ENCODE data around the gene LCLAT1.

Gene LCLAT1

DNA sequence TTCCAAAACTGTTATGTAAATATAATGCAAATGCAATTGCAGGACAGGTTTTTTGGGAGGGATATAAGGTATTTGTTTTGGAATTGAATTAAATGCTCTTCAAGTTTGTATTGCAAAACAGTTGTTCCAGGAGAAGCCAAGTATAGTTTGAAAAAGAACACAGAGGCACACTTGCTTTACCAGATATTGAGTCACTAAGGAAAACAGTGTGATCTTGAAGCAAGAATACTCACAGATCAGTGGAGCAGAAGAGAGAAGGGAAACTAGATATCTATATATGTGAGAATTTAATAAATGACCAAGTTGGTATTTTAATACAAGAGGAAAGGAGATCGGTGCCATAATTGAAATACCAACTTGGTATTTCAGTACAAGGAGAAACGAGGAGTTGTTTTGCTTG is 181.3 kb downstream of the LCLAT1 start:
- TF ChIP-seq, protein P1, sequence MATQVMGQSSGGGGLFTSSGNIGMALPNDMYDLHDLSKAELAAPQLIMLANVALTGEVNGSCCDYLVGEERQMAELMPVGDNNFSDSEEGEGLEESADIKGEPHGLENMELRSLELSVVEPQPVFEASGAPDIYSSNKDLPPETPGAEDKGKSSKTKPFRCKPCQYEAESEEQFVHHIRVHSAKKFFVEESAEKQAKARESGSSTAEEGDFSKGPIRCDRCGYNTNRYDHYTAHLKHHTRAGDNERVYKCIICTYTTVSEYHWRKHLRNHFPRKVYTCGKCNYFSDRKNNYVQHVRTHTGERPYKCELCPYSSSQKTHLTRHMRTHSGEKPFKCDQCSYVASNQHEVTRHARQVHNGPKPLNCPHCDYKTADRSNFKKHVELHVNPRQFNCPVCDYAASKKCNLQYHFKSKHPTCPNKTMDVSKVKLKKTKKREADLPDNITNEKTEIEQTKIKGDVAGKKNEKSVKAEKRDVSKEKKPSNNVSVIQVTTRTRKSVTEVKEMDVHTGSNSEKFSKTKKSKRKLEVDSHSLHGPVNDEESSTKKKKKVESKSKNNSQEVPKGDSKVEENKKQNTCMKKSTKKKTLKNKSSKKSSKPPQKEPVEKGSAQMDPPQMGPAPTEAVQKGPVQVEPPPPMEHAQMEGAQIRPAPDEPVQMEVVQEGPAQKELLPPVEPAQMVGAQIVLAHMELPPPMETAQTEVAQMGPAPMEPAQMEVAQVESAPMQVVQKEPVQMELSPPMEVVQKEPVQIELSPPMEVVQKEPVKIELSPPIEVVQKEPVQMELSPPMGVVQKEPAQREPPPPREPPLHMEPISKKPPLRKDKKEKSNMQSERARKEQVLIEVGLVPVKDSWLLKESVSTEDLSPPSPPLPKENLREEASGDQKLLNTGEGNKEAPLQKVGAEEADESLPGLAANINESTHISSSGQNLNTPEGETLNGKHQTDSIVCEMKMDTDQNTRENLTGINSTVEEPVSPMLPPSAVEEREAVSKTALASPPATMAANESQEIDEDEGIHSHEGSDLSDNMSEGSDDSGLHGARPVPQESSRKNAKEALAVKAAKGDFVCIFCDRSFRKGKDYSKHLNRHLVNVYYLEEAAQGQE (IDR thresholded peaks at IDR 0.05; ENCODE audit: insufficient read depth in 1 of 2, low read depth in 2 of 2, low read length in 2 of 2) = no peak
- TF ChIP-seq TAF1 (IDR thresholded peaks at IDR 0.05; ENCODE audit: borderline replicate concordance, insufficient read depth, low read length) (no peak), FOXP2 (optimal IDR thresholded peaks at IDR 0.05; ENCODE audit: borderline replicate concordance, extremely low read depth, extremely low read length, insufficient read depth) (no peak), SIN3A (IDR thresholded peaks at IDR 0.05; ENCODE audit: borderline replicate concordance, insufficient read depth, low read length) (no peak), POLR2AphosphoS5 (IDR thresholded peaks at IDR 0.05; ENCODE audit: low read depth, low read length) (no peak)

DNA sequence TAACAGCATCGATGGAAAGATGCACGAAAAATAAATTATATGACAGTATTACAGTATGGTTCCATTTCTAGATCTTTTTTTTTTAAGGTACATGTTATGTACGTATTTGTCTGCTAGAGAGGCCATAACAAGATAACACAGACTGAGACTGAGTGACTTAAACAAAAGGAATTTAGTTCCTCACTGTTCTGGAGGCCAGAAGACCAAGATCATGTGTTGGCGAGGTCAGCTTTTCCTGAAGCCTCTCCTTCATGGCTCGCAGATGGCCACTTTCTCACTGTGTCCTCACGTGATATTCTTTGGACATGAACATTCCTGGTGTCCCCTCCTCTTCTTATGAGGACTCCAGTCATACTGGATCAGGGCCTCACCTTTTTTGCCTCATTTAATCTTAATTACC is 182.8 kb downstream of the LCLAT1 start:
- TF ChIP-seq SIN3A (IDR thresholded peaks at IDR 0.05; ENCODE audit: borderline replicate concordance, insufficient read depth, low read length) (no peak), POLR2AphosphoS5 (IDR thresholded peaks at IDR 0.05; ENCODE audit: low read depth, low read length) (no peak), FOXP2 (optimal IDR thresholded peaks at IDR 0.05; ENCODE audit: borderline replicate concordance, extremely low read depth, extremely low read length, insufficient read depth) (no peak), TAF1 (IDR thresholded peaks at IDR 0.05; ENCODE audit: borderline replicate concordance, insufficient read depth, low read length) (no peak)
- TF ChIP-seq, protein P1 (IDR thresholded peaks at IDR 0.05; ENCODE audit: insufficient read depth in 1 of 2, low read depth in 2 of 2, low read length in 2 of 2) = no peak

DNA sequence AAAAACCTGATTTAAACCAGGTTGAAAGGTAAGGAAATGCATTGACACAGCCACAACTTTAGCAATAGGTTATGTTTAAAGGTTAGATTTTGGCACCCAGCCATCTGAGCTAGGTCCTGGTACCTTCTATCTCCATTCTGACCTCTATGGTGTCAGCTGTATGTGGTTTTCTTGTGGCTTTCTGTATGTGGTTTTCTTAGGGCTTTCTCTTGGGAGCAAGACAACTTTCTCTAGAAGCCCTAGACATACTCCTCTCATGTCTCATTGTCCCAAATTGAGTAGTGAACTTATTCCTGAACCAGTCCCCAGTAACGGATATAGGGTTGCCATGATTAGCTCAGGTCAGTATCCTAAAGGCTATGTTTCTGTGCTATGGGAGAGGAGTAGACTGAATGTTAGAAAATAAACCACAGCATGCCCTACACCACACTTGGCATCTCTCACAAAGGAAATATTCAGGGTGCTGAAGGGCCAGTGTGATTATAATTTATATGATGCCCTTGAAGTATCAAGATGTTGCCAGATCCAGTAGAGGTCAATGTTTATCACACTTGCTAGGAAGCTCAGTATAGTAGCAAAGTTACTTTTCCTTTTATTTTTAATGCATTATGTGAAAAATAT is 184.1 kb downstream of the LCLAT1 start:
- TF ChIP-seq TAF1 (IDR thresholded peaks at IDR 0.05; ENCODE audit: borderline replicate concordance, insufficient read depth, low read length) (no peak), SIN3A (IDR thresholded peaks at IDR 0.05; ENCODE audit: borderline replicate concordance, insufficient read depth, low read length) (no peak), POLR2AphosphoS5 (IDR thresholded peaks at IDR 0.05; ENCODE audit: low read depth, low read length) (no peak), FOXP2 (optimal IDR thresholded peaks at IDR 0.05; ENCODE audit: borderline replicate concordance, extremely low read depth, extremely low read length, insufficient read depth) (no peak)
- TF ChIP-seq, protein P1 (IDR thresholded peaks at IDR 0.05; ENCODE audit: insufficient read depth in 1 of 2, low read depth in 2 of 2, low read length in 2 of 2) = no peak

DNA sequence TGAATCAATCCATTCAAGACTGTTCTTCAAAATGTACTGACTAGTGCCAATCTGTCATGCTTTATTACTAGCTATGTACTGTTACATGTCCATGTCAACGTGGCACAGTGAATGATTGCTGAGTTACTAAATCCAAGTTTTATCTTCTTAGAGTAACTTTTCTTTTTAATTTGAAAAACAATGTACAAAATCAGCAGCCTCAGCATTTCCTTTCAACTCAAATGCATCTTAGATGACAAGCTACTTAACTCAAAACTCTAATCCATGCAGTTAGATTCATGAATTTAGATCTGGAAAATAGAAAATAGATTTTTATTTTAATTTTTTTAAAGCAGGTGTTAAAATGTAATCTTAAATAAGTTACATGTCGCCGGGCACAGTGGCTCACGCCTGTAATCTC is 186.0 kb downstream of the LCLAT1 start:
- no peak for TF ChIP-seq SIN3A (IDR thresholded peaks at IDR 0.05; ENCODE audit: borderline replicate concordance, insufficient read depth, low read length)
- TF ChIP-seq POLR2AphosphoS5 (IDR thresholded peaks at IDR 0.05; ENCODE audit: low read depth, low read length) = no peak
- no peak for TF ChIP-seq FOXP2 (optimal IDR thresholded peaks at IDR 0.05; ENCODE audit: borderline replicate concordance, extremely low read depth, extremely low read length, insufficient read depth)
- TF ChIP-seq, protein P1 (IDR thresholded peaks at IDR 0.05; ENCODE audit: insufficient read depth in 1 of 2, low read depth in 2 of 2, low read length in 2 of 2) = no peak
- TF ChIP-seq TAF1 (IDR thresholded peaks at IDR 0.05; ENCODE audit: borderline replicate concordance, insufficient read depth, low read length) = no peak
